ENCODE measurements around the gene CARD16.
"Not testable (repeated sequence)": the region's sequence is repeated elsewhere in the genome, so short reads cannot be mapped to it uniquely, and the experiment has no call there.

CARD16 gene

DNA sequence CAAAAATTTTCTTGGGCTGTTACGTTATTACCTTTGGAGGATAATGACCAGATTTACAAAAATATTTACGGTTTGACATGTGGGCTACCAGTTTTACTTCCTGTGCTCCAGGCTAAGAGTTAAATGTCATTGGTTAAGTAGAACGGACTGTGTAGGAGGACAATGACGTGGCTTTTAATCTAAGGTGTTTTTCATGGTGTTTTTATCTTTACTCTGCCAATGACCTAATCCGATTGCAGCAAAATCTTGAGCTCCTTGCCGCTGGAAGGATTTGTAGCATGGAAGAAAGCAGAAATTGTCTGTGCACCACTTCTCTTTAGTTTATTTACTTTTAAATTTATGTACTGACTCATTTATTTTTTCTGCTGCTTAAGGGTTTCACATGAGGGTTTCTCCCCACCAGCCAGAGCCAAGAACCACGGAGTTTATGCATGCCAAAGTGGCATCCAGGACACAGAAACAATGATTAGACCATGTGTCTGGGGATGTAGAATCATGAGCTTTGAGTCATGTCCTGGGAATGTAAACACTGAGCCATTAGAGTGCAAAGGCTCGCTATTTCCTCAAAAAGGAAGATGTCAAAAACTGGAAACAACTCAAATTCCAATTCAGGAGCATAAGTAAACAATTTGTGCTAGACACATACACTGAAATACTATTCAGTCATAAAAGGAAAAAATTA lies 1.9 kb upstream of the CARD16 start:
- no peak for DNase-seq

DNA sequence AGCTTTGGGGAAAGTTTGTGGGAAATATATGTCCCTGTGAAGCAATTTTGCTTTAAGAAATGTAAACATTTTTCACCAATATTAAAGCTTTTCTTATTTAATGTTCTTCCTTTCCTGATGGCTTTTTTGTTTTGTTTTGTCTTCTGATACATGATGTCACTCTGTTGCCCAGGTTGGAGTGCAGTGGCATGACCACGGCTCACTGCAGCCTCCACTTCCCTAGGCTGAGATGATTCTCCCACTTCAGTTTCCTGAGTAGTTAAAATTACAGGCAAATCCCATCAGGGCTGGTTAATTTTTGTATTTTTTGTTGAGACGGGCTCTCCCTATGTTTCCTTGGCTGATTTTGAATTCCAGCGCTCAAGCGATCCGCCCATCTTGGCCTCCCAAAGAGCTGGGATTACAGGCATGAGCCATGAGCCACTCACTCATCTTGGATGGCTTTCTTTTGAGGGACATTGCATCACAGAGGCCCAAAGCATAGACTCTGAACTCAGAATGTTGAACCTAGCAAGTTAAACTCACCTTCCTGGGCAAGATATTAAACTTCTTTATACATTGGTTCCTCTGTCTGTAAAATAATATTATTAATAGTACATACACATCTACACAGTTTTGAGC lies 651 bp upstream of the CARD16 start:
- no peak for DNase-seq

DNA sequence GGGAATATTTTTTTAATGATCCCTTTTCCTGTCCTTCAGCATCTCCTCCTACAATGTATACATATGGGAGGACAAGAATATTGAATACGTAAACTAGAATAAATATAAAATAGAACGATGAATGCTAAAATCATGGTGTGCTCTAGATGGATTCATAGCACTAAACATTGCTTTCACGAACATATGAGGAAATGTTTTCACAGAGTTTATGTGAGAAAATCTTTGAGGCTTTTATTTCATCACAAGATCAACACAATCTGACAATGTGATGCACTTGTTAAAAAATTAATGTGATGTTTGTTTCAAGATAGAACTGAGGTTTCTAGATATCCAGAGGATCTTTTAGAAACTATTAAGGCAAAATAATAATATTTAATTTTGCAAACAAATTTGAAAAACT lies 3.0 kb downstream of the CARD16 start:
- no peak for DNase-seq

DNA sequence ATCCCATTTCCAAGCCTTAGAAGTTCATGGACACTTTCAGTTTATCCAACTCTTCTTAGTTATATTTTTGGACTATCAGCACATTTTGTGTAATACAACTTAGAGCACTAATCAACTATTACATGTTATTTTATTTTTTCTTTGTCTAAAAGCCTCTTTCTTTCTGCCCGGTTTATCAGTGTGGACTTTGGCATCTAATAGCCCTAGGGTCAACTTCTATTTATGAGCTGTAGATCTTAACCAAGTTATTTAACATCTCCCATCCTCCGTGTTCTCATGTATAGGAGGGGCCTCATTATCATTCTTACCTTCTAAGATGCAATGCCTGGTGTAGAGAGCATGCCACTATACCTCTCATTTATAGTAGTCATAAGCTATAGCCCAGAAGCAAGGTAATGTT lies 4.4 kb downstream of the CARD16 start:
- no peak for DNase-seq

DNA sequence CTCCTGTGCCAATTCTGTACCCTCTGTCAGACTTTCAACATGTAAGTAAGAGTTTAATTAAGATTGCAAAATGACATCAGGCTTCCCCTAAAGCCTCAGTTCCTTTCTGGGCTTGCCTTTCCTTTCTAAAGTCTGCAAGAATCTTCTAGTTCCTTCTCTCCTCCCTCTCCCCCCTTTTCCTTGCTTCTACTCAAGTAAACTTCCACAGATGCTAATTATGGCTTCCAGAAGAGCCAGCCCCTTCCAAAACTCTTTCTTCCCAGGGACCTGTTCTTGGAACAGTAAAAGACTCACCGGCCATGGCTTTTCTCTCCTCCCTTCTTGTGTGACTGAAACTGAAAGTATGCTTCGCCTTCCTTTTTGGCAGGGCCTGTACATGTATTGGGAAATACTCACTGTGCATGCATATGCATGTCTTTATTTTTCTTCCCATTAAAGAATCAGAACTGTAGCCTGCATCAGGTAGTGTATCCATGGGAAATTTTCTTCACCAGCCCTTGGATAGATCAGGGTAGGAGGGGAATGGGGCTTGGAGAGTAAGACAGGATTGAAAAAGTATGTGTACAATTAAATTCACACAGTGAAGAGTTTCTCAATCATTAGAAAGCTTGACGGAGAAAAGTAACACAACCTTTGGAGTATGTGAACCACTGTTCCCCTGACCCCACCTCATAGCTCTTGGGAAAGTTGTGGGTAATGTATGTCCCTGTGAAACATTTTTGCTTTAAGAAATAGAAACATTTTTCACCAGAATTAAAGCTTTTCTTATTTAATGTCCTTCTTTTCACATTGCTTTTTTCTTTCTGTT lies 10.1 kb downstream of the CARD16 start, which contains the start of gene CASP1:
TSS of gene CASP1 (minus strand) at position 332 of the 808 bp plus-strand sequence. CDS start at position 301, 31 bp downstream.
- DNase-seq, result peak; percentile 65

DNA sequence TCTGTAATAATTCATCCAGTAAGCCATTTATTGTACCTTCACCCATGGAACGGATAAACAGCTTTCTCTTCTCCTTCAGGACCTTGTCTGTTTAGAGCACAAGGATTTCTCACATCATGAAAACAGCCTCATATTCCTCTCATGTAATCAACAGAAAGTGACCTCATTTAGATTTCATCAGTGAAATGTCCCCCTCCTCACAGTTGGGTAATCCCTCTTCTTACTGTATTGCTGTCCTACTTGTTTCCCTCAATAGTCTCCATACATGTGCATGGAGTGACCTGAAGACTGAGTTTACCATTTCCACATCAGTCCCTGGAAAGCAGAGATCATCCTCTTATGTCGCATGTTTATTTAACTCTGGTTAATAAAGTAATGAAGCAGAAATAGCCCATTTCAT lies 10.7 kb downstream of the CARD16 start:
- DNase-seq, result not testable (repeated sequence)

DNA sequence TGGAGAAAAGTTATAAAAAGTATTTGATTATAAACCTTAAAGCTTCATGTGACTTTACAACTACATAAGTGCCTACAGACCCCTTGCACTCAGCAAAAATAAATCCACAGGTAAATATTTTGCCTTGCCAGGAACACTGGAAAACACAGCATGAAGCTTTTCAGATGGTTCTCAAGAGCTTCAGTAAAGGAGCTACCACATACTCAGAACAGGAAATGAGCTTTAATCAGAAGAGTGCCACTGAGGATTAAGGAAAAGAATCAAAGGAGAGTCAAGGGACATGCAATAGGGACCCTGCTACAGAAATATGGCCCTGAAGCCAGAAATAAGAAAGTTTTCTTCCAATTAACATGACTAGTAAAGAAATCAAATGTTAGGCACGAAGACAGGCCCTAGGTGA lies 11.4 kb downstream of the CARD16 start:
- no peak for DNase-seq

DNA sequence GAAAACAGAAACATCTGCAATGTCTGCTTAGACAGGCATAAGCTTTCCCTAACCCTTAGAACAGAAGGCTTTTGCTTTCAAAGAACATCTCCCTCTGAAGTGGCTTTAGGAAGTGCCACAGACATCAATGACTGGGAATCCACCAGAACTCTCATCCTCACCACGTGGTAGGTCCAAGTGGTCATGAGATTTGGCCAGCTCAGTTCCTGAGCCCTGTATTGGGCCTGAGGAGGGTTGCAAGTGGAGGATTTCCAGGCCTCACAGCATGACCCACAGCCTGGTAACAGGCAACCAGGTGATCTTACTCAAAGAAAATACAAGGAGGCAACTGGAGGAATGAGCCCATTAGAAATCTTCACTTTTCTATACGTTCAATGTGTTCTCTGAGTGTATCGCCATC lies 11.8 kb downstream of the CARD16 start:
- DNase-seq, result no peak

DNA sequence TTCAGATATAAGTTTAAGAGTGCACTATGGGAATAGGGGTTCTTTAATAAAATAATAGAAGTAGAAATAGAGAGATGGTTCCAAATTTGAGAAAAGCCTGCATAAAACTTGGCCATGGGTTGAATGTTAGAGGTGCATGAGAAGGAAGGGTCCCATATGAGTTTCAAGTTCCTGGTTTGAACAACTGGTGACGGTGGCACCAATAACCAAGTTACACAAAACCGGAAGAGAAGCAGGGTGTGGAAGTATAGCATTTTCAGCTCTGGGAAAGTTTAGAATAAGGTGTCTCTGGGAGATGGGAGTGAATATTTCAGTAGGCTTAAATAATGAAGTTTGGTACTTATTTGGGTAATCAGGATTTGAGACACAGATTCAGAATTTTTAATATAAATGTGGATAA lies 12.6 kb downstream of the CARD16 start:
- no peak for DNase-seq

DNA sequence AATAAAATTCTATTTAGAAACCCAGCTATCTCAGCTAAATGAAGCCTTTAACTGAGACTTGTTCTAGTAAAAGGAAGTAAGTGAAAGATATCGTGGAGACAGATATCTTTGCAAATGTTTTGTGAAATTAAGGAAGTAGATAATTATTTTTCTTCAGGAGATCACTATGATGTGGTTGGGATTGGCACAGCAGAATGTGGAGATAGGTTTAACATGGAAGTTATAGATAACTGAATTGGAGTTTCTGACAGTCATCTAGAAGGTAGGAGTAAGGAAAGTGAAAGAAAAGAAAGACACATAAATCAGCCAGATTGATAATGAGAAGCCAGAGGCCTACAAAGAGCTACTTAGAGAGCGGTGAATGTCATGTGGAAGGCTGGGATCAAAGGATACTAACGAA lies 17.5 kb downstream of the CARD16 start:
- no peak for DNase-seq

DNA sequence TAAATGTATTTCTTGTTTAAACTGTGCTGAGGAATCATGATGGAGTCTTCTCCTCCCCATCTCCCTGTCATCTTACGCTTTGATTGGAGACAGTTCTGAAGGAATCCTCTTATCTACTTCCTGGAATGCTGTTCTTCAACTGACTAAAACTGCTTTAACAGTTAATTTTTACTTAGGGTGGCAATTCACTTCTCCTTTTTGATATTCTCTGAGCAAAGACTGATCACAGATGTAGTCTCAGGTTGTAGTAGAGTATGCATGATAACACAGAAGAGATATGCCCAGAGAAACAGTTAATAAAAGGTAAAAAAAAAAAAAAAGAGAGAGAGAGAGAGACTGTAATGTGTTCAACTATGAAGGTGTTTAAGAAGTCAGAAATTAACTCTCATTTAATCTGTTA lies 20.7 kb downstream of the CARD16 start:
- no peak for DNase-seq

DNA sequence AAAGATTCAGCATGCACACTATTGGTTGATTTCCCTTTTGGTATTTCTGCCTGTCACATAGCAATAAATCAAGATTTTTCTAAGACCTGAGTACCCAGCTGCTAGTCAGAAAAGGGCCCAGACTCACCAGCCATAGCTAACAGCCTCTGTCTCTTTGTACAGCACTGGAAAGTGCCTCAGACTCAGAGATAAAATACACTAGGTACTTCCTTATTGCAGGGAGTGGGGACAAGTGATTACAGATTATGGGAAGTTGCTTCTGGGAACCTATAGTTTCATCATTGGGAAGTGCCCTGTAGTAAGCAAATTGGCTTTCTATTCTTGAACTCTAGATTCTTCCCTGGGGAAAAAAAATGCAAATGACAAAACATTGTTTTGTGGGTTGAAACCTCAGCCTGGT lies 22.1 kb downstream of the CARD16 start, which contains the start of gene CASP5:
TSS of gene CASP5 (minus strand) at position 166 of the 400 bp plus-strand sequence. CDS start at position 134, 32 bp downstream.
- DNase-seq, result no peak

DNA sequence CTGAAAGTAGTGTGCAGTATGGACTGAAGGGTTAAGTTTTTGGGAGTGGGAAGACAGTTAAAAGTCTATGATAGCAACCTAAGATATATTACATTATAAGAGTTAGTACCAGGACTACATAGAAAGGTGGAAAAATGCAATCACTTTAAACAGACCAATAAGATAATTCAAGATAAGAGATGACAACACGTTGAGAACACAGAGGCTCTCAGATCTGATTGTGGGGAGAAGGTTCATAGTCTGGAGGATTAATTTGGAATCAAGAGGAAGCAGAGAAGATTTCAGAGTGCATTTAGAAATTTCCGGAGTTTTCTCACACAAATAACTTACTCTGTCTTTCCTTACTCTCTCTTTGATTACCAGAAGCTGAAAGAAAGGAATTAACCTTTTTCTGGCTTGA lies 22.6 kb downstream of the CARD16 start:
- no peak for DNase-seq

DNA sequence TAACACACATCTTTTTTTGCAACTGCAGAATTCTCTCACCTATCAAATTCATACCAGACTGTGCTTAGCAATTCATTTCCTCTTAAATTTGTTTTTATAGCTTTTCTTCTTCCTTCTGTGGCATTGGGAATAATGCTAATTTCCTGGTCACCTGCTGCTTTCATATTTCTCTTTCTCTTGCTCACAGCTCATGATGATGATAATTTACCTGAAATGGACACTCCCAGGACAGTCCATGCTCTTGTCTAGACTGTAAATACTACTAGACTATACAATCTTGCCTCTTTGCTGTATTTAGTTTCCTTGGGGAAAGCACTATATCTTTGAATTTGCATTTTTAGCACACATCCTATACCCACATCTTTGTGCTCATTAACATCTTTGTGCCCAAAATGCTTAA lies 37.7 kb downstream of the CARD16 start:
- DNase-seq, result no peak

DNA sequence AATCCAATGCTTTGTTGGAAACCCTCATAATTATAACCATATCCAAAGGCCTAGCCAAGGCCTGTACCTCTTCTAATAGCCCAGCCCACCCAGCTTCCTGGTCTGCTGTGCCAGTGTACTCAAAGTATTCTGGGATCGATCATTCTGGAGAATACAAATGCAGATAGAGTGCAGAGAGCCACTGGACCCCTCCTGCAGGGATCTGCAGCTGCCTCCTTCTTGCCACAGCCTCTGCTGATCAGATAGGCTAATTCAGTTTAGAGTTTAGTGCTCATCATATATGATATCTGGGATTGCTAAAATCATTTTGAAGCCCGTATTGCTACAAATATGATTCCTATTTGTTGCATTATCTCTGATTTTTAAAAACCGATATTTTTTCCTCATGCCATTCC lies 39.7 kb downstream of the CARD16 start:
- DNase-seq, result no peak

DNA sequence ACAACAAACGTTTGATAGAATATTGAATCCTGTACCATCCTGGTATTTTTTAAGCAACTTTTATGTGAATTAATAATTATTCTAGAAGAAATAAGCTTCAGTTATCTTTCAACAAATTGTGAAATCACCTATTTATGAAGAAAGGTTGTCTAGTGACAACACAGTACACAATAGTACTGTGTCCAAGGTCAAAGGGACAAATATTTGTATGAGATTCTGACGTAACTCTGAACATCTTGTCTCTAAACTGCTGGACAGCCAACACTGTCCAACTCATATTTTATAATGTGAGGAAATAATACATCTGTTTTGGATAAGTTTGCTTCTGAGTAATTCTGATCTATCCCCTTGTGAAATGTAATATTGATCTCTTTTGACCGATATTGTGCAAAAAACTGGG lies 41.1 kb downstream of the CARD16 start:
- DNase-seq, result no peak

DNA sequence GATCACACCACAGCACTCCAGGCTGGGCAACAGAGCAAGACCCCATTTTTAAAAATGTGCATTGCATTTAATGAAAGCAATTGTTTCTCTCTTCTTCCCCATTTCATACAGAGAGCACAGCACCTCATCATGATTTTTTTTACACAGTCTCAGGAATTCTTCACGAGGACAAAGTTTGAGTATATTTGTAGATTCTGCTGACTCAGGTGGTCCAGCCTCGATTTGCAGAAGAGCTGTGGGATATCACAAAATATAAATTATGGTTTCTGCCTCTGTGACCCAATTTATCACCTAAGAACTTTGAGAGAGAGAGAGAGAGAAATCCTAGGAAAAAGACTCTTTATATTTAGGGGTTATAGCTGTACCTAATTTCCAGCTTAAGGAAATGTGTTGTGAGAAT lies 42.0 kb downstream of the CARD16 start:
- DNase-seq, result no peak

DNA sequence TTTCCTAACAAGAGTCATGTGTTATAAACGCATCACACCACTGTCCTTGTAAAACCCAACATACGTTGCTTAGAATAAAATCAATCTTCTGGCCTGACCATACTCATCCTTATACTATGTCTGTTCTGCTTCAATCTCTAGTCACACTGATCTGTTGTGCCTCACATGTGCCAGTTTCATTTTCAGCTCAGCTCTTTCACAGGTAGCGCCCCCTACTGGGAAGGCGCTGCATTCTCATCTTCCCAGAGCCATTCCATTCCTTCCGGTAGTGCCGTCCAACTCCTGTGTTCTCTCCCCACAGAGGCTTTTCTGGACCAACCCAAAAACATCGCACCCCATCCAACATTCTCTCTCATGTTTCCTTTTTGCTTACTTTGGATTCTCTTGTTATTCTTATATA lies 44.3 kb downstream of the CARD16 start:
- DNase-seq, result no peak

DNA sequence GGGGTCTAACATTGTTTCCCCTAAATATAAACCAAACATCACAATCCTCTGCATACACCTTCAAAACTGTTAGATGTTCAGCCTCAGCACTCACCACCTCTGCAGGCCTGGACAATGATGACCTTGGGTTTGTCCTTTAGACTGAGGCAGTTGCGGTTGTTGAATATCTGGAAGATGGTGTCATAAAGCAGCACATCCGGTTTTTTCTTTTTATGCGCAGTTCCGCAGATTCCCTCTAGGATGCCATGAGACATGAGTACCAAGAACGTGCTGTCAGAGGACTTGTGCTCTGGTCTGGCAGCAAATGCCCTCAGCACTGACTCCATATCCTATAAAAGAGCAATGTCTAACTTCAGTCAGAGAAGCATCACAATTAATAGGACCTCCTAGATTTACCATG lies 45.0 kb downstream of the CARD16 start:
- DNase-seq, result no peak

DNA sequence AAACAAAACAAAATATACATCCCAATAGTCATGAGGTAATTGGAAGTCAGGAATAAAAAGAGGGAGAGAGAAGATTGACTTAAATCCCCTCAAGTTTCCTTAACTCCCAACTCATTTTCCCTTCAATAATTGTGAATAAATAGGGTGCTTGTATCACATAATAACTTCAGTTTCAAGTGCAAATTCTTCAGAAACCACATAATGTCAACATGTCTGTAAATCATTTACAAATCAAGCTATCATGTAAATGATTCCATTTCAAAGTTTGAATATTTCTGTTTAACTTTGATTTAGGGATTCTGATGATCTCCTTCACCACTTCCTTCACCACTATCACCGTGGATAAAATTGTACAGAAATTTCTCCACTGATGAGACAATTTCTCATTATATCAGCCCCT lies 45.4 kb downstream of the CARD16 start:
- DNase-seq, result no peak

DNA sequence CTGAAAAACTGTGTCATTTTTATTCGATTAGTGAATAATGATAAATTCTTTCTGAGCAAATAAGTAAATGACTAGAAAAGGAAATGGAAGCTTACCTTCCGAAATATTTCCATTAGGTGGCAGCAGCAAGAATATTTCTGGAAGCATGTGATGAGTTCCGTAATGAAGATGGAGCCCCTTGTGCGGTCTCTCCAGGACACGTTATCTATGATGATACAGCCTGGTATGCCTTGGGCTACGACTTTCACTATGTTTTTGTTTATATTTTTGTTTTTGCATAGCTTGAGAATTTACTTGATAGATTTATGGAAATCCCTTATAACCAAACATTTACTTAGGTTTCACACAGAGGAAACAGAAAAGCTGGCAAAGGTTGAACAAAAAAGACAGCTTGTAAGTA lies 47.8 kb downstream of the CARD16 start:
- DNase-seq, result no peak

DNA sequence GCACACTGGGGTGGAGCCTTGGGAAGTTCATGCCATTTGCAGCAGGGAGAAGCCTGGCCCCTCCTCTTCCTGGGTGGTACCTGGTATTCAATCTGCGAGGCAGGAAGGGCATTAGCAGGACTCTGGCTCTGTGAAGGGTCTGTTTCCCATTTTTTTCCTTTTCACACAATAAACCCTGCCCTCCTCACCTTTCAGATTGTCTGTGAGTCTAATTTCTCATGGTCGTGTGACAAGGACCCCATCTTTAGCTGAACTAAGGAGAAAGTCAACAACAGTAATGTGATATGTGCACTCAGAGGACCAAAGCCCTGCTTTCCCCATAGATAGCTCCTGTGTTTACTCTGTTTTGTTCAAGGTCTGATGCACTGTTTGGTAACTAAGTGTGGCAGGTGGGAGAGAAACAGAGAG lies 50.1 kb downstream of the CARD16 start:
- DNase-seq, result no peak

DNA sequence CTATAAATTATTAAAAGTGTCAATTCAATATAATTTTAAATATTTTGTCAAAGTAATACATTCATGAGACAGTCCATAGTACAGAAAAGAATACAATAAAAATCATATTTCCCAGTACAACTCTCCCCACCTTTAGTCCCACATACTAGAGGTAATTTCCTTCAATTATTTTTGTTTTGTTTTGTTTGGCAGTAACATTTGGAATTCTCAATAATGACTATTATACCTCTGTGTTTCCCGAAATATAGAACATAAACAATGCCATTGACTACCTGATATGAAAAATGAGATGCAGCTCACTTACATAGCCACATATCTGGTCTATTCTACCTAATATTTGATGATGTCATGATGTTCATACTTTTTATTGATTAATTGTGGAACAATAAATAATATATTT lies 52.4 kb downstream of the CARD16 start:
- no peak for DNase-seq

DNA sequence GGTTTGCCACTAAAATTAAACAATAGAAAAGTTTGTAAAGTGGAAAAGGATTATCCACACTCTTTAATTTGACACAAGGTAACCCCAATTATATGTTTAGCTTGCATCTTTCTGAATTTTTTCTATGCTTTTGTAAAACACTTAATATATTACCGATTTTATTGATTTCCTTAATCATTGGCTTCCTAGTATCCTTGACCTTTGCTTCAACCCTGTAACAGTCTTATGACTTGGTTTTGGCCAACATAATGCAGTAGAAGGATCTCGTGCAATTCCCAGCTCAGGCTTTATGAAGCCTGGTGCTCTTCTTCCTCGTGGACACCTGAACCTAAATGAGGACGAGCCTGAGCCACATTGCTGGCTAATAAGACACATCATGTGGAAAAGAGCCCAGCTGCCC lies 53.1 kb downstream of the CARD16 start:
- no peak for DNase-seq

Data from femur (tissue), 1 donor.